Aorta (tissue), 5 donors: ENCODE data around the gene HS1BP3. TPM values are rescaled to one million over a fixed set of nuclear protein-coding genes. Genes with fewer than 3 reads are reported as not detected.

Experiments
- ATAC-seq: fragments of 200-7000 bp; cut with Tn5 transposase; one replicate; pipeline ENCODE4 v1.9.1; 2022; ENCODE audit warnings: moderate library complexity; ENCODE audit not compliant: low FRiP score
- DNase-seq, 2 donors: peaks; one replicate each; pipeline ENCODE4 v3.0.0-alpha.2; 2020
- H3K27ac ChIP-seq, 2 donors: one replicate each; pipeline ENCODE4 v1.5.1; 2013; ENCODE audit warnings: low read length in 2 of 2, mild to moderate bottlenecking in 2 of 2, moderate library complexity in 2 of 2, control low read depth in 1 of 2, inconsistent platforms in 1 of 2, low read depth in 1 of 2
- H3K27me3 ChIP-seq, 2 donors: one replicate each; pipeline ENCODE4 v1.6.1; 2013; ENCODE audit warnings: control low read depth in 1 of 2, low read length in 1 of 2, mild to moderate bottlenecking in 1 of 2, moderate library complexity in 1 of 2; ENCODE audit not compliant: insufficient read depth in 2 of 2, control insufficient read depth in 1 of 2
- H3K36me3 ChIP-seq, 2 donors: one replicate each; pipeline ENCODE4 v1.6.1; 2013; ENCODE audit warnings: control low read depth in 1 of 2, low read length in 1 of 2, mild to moderate bottlenecking in 1 of 2; ENCODE audit not compliant: insufficient read depth in 2 of 2, control insufficient read depth in 1 of 2
- H3K4me1 ChIP-seq, 2 donors: one replicate each; pipeline ENCODE4 v1.6.1; 2013; ENCODE audit warnings: low read length in 2 of 2, control low read depth in 1 of 2, mild to moderate bottlenecking in 1 of 2, moderate library complexity in 1 of 2; ENCODE audit not compliant: insufficient read depth in 2 of 2, control insufficient read depth in 1 of 2
- H3K4me3 ChIP-seq, 2 donors: one replicate each; pipeline ENCODE4 v1.5.1; 2013; ENCODE audit warnings: low read length in 2 of 2, control low read depth in 1 of 2, mild to moderate bottlenecking in 1 of 2
- H3K9me3 ChIP-seq: one replicate; pipeline ENCODE4 v1.6.1; 2013; ENCODE audit warnings: mild to moderate bottlenecking, low read length; ENCODE audit not compliant: control insufficient read depth
- WGBS, 2 donors: extraction: QIAGEN DNeasy Blood & Tissue Kit; methylation state at CpG; one replicate each; pipeline ENCODE4 v1.1.7; 2013; 5-methylcytosine and 5-hydroxymethylcytosine counted together
- intact Hi-C, 2 donors: fragments of 100-400 bp; cut with DNase I; formaldehyde crosslinking; loops; one replicate each; pipeline versions ENCODE4 v1.14.2 to v1.15.0; 2022
- polyA plus RNA-seq, 2 donors: library from polyadenylated mRNA; stranded (reverse); fragments of 200-250 nt; gene quantifications; one replicate each; pipeline ENCODE4 v1.2.3, GENCODE V29; 2013
- total RNA-seq, 2 donors: library from RNA; stranded (reverse); fragmentation: NEBNext Ultra II Directional; extraction: Animal tissue kit (Norgen Biotek cat#: 25700); gene quantifications; one replicate each; pipeline ENCODE4 v1.2.1, GENCODE V29; 2021
- donor health status: healthy with polysubstance abuse.
- donor health status: Bipolar disorder and iron deficiency.
- donor health status: DM: no; HTN: no; CAD: no.
- donor health status: DM: no; HTN: no; CAD: no.
- donor health status: DM: yes; HTN: yes; CAD: no.

The HS1BP3 gene
- total and polyA plus RNA-seq, 4 donors = 27.5 to 42.3 (median 34.2) TPM

GRCh38 chr2:20569464-20570223 is 81.3 kb downstream of the HS1BP3 start:
- Histone ChIP-seq H3K27ac (no peak overlapping the region), H3K27me3 (no peaks in the 10 kb centered on the region), H3K4me3 (no peak overlapping the region), H3K36me3 (no peaks in the 10 kb centered on the region), H3K4me1 (no peaks in the 10 kb centered on the region), H3K9me3 (no peaks in the 10 kb centered on the region)
- DNase-seq (peak in 1 of 2 donors; percentile 40), ATAC-seq (no peak)
- intact Hi-C loops = no loop called here
- WGBS, 2 donors = 65 to 68% methylated on average over 7 of the region's 7 CpGs

DNA sequence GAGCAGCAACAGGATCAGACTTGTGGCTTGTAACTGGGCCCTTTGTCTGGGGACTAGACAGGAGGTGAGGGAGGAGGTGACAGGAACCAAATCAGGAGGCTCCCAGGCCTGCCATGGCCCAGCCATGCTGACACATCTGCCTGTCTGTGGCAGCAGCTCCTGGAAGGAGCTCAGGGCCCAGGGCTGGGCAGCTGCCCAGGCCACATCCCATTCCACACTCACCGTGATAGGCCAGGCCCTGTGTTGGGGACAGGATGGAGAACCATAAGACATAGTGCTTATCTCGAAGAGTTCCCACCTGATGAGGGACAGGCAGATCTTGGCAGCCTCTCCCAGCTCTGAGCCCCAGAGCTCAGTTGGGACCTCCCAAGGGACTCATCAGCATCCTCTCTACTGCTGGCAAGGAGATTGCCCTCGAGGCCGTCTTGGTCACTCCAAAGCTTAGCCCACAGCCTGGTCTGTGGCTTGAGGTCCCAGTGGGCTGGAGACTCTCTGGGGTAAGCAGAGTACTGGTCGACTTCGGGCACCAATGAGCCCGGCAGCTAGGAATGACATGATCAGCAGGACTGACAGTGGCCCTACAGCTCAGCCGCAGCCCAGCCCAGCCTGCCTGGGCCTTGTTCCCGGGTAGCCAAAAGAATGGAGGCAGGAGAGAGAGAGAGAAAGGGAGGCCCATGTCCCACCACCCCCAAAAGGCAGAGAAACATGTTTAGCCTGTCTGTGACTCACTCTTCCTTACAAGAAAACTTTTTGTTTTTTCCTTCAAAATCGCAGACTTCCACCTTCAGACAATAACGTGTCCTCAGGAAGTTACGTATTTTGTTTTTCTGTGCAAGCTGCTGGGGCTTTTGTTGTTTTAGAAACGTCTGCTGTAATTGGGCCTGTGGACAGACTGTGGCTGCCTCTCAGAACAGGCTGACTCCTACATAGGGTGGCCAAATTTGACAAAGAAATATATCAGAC is 82.1 kb downstream of the HS1BP3 start:
- DNase-seq (peak in 1 of 2 donors; percentile 68), ATAC-seq (no peak)
- Histone ChIP-seq H3K4me1 (no peaks in the 10 kb centered on the region), H3K4me3 (no peak overlapping the region), H3K9me3 (no peaks in the 10 kb centered on the region), H3K27me3 (no peaks in the 10 kb centered on the region), H3K36me3 (no peaks in the 10 kb centered on the region), H3K27ac (peak overlapping the region in 1 of 2 donors; percentile 53)
- intact Hi-C loops = no loop called here
- 52 to 56% methylated on average over 13 of the region's 13 CpGs for WGBS, 2 donors

DNA sequence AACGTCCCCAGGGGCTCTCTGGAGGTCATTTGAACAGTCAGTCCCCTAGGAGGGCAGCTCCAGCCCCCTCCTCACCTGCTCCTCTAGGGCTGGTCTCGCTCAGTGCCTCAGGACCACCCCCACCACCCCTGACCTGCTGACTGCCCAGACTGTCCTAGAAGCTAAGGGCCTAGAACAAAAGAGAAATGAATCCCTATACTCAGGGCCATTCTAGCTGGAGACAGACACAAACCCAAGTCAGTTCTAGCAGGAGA is 83.0 kb downstream of the HS1BP3 start:
- Histone ChIP-seq H3K27ac (no peak overlapping the region), H3K4me1 (no peaks in the 10 kb centered on the region), H3K27me3 (no peaks in the 10 kb centered on the region), H3K36me3 (no peaks in the 10 kb centered on the region), H3K9me3 (no peaks in the 10 kb centered on the region), H3K4me3 (no peak overlapping the region)
- WGBS, 2 donors = 88 to 94% methylated on average over 2 of the region's 2 CpGs
- DNase-seq (peak in 1 of 2 donors; percentile 40), ATAC-seq (no peak)
- intact Hi-C loops = no loop called here

Other genes starting within 250 kb of the HS1BP3 start
- gene RHOB, start 204.0 kb downstream of the HS1BP3 start, total RNA-seq = 1,000 to 10,000 TPM in 1 of 2 donors, 100 to 1,000 TPM in 1; 271 to 1,049 TPM
- gene RHOB, start 204.0 kb downstream of the HS1BP3 start, polyA plus RNA-seq = 100 to 1,000 TPM; 150 to 580 TPM
- 10 to 100 TPM; 15.9 to 16.4 TPM for gene GDF7, start 16.0 kb upstream of the HS1BP3 start, total RNA-seq
- 10 to 100 TPM in 1 of 2 donors, 1 to 10 TPM in 1; 4.1 to 15.6 TPM for gene GDF7, start 16.0 kb upstream of the HS1BP3 start, polyA plus RNA-seq
- 10 to 100 TPM; 13.0 to 18.3 TPM for gene LDAH, start 172.0 kb upstream of the HS1BP3 start, total RNA-seq
- gene LDAH, start 172.0 kb upstream of the HS1BP3 start, polyA plus RNA-seq = 1 to 10 TPM; 6.5 to 7.5 TPM